Ovary (tissue), 9 donors: ENCODE results near the gene SIGLEC5. TPM values are rescaled to one million over a fixed set of nuclear protein-coding genes. Genes with fewer than 3 reads are reported as not detected.

Source experiments
- DNase-seq, 5 donors: peaks; one replicate each; pipeline ENCODE4 v3.0.0-alpha.2; 2019 to 2020
- H3K27ac ChIP-seq, 2 donors: fragments of 200-600 bp; one replicate each; pipeline versions ENCODE4 v1.5.1 to v1.8.0; 2019 to 2022
- H3K27me3 ChIP-seq: fragments of 200-600 bp; one replicate; pipeline ENCODE4 v1.8.0; 2022
- H3K36me3 ChIP-seq: fragments of 200-600 bp; sonication (generic); one replicate; pipeline ENCODE4 v1.5.1; 2019
- H3K4me1 ChIP-seq: one replicate; pipeline ENCODE4 v1.8.1; 2013; ENCODE audit warnings: mild to moderate bottlenecking, moderate library complexity; ENCODE audit not compliant: insufficient read depth
- H3K4me3 ChIP-seq: fragments of 200-600 bp; sonication (generic); one replicate; pipeline ENCODE4 v1.5.1; 2017
- H3K9me3 ChIP-seq, 2 donors: fragments of 200-600 bp in 1 of 2; sonication (generic) in 1 of 2; one replicate each; pipeline versions ENCODE4 v1.5.1 to v1.8.1; 2013 to 2019; ENCODE audit warnings: mild to moderate bottlenecking in 1 of 2, moderate library complexity in 1 of 2
- EP300 ChIP-seq: sonication (generic); formaldehyde crosslinking; IDR thresholded peaks from one replicate; pipeline ENCODE4 v1.6.1; 2017; ENCODE audit warnings: antibody characterized with exemption
- POLR2A ChIP-seq: fragments of 450-650 bp; IDR thresholded peaks from one replicate; pipeline ENCODE4 v1.6.1; 2017; ENCODE audit warnings: antibody characterized with exemption, mild to moderate bottlenecking, moderate library complexity
- WGBS, 3 donors: extraction: QIAGEN DNeasy Blood & Tissue Kit in 1 of 3; methylation state at CpG; one replicate each; pipeline versions ENCODE4 v1.1.5 to v1.1.7; 2013 to 2017; 5-methylcytosine and 5-hydroxymethylcytosine counted together
- intact Hi-C, 4 donors: fragments of 100-400 bp; cut with DNase I; formaldehyde crosslinking; loops; one replicate each; pipeline versions ENCODE4 v1.11.0 to v1.15.1; 2022 to 2023
- polyA plus RNA-seq, 2 donors: library from polyadenylated mRNA; stranded (reverse); fragments of 200-250 nt in 1 of 2; fragments of 350-450 nt in 1 of 2; fragmentation: Illumina TruSeq in 1 of 2; extraction: RNeasy Lipid Tissue Mini Kit (QIAGEN cat#74804) in 1 of 2; gene quantifications; one replicate each; pipeline ENCODE4 v1.2.3, GENCODE V29; 2013 to 2014
- total RNA-seq, 7 donors: library from RNA; depleted of rRNA in 2 of 7; stranded (reverse); fragments of >200 nt in 2 of 7; fragmentation: NEBNext Ultra II Directional in 3 of 7; extraction: Animal tissue kit (Norgen Biotek cat#: 25700) in 3 of 7; gene quantifications; one replicate each; pipeline versions ENCODE4 v1.1.0 to v1.2.4, GENCODE V29; 2016 to 2023
- TF ChIP-seq, protein P1 (sequence below), 3 donors: fragments of 450-650 bp in 2 of 3; fragments of 200-600 bp in 1 of 3; IDR thresholded peaks; one replicate each; pipeline versions ENCODE4 v1.5.1 to v1.8.0; 2016 to 2022; ENCODE audit warnings: antibody characterized with exemption in 3 of 3, mild to moderate bottlenecking in 1 of 3
- donor health status: DM: no; HTN: no; CAD: no; lungs with moderate emphysema.
- donor health status: DM: no; HTN: no; CAD: no.
- donor health status: Bipolar disorder and iron deficiency.
- donor health status: DM: yes; HTN: yes; CAD: no.
- donor health status: DM: no; HTN: no; CAD: no.
- donor health status: DM: yes; HTN: yes; CAD: no.

SIGLEC5 gene
- total and polyA plus RNA-seq, 9 donors: 0.13 to 0.69 (median 0.45) TPM; not detected in 4

DNA sequence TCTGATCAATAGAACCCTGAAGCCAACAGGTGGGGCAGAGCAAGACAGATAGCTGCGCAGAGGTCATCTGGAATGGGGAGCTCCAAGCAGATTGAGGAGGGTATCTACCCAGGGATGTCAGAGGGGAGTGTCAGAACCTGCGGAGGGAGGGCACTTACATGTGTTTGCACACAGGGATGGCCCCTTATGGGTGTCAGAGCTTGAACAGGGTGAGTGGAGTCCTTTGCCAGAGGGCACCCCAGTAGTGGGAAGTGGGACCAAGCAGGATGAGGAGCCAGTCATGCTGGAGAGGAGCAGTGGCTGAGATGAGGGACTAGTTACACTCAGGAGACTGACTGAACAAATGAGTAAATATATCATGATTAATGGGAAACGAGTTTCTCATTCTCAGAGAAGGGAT is 33.4 kb upstream of the SIGLEC5 start:
- no peaks in the 10 kb centered on the region for H3K36me3 ChIP-seq
- no peak for DNase-seq
- no peaks in the 10 kb centered on the region for H3K9me3 ChIP-seq
- no peaks in the 10 kb centered on the region for H3K27me3 ChIP-seq
- H3K4me3 ChIP-seq: no peak overlapping the region
- TF ChIP-seq, protein P1, sequence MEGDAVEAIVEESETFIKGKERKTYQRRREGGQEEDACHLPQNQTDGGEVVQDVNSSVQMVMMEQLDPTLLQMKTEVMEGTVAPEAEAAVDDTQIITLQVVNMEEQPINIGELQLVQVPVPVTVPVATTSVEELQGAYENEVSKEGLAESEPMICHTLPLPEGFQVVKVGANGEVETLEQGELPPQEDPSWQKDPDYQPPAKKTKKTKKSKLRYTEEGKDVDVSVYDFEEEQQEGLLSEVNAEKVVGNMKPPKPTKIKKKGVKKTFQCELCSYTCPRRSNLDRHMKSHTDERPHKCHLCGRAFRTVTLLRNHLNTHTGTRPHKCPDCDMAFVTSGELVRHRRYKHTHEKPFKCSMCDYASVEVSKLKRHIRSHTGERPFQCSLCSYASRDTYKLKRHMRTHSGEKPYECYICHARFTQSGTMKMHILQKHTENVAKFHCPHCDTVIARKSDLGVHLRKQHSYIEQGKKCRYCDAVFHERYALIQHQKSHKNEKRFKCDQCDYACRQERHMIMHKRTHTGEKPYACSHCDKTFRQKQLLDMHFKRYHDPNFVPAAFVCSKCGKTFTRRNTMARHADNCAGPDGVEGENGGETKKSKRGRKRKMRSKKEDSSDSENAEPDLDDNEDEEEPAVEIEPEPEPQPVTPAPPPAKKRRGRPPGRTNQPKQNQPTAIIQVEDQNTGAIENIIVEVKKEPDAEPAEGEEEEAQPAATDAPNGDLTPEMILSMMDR (IDR thresholded peaks at IDR 0.05): no peak
- TF ChIP-seq POLR2A: no peak
- no peak for TF ChIP-seq EP300
- intact Hi-C loops: no loop called here
- 43 to 61% (median 45%) methylated on average over 3 of the region's 3 CpGs for WGBS, 3 donors
- no peak overlapping the region for H3K27ac ChIP-seq
- no peaks in the 10 kb centered on the region for H3K4me1 ChIP-seq

DNA sequence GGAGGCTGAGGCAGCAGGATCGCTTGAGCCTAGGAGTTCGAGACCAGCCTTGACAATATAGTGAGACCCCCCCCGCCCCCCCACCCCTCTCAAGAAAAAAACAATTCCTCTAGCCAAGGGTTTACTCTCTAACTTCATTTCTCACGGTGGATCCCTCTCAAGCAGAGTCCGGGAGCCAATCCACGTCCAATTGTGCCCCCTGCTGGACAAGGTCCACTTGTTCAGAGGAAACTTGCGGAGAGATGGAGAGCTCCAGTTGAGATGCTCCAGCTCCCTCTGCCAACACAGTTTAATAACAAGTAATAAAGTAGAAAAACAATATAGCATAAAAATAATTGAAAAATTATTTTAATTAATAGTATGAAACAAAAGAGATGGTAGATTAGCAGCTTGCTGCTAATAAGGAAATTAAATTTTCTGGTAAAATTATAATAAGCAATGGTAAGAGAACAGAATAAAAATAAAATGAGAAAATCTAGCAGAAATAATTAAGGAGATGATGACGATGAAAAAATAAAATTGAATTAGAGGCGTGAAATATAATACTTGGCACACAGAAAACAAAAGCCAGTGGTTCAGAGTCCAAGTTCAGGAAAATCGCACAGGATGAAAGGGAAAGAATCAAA is 30.9 kb upstream of the SIGLEC5 start:
- TF ChIP-seq EP300 (no peak), POLR2A (no peak)
- TF ChIP-seq, protein P1 (IDR thresholded peaks at IDR 0.05): peak; percentile 25 to 39 (median 32)

DNA sequence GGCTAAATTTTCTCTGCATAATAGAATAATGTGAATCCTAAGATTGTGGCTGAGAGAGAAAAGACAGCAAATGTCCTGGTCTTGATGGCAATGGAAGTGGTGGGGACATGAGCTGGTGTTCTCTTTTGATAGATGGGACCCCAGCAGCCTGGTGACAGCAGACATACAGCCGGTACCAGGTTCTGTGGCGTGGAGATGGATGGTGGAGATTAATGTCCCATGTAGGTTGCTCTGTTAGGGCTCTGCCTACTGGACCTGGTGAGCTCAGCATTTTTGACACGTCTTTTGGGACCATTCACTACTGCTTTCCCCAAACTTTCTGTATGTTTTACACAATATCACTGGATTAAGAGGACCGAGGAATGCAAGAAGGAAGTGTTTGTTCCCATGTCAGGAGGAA is 24.6 kb upstream of the SIGLEC5 start:
- DNase-seq: no peak
- H3K4me3 ChIP-seq: no peak overlapping the region
- intact Hi-C loops: loop anchor here in 3 of 4 donors (5.0 to 10.0 kb wide), 5 partner anchors 180 to 317 kb away; partner anchors contain the start of genes CEACAM18 (in 1 of the 3) and VSIG10L (in 1 of the 3)
- no peak overlapping the region for H3K27ac ChIP-seq
- H3K36me3 ChIP-seq: no peaks in the 10 kb centered on the region
- no peaks in the 10 kb centered on the region for H3K9me3 ChIP-seq
- 55 to 56% (median 55%) methylated on average over 4 of the region's 4 CpGs for WGBS, 3 donors
- no peaks in the 10 kb centered on the region for H3K27me3 ChIP-seq
- TF ChIP-seq POLR2A: no peak
- TF ChIP-seq, protein P1 (IDR thresholded peaks at IDR 0.05): no peak
- no peak for TF ChIP-seq EP300
- H3K4me1 ChIP-seq: peaks cover 1% of the 10 kb centered on the region

More for the DNA sequence above, 30.9 kb upstream of the SIGLEC5 start:
- H3K36me3 ChIP-seq: no peaks in the 10 kb centered on the region
- H3K9me3 ChIP-seq: no peaks in the 10 kb centered on the region
- peaks cover 1% of the 10 kb centered on the region for H3K4me1 ChIP-seq
- peak; percentile 71 to 88 (median 80) for DNase-seq
- intact Hi-C loops: no loop called here
- no peak overlapping the region for H3K27ac ChIP-seq
- H3K4me3 ChIP-seq: no peak overlapping the region
- 8 to 10% (median 9%) methylated on average over 10 of the region's 10 CpGs for WGBS, 3 donors
- H3K27me3 ChIP-seq: no peaks in the 10 kb centered on the region

DNA sequence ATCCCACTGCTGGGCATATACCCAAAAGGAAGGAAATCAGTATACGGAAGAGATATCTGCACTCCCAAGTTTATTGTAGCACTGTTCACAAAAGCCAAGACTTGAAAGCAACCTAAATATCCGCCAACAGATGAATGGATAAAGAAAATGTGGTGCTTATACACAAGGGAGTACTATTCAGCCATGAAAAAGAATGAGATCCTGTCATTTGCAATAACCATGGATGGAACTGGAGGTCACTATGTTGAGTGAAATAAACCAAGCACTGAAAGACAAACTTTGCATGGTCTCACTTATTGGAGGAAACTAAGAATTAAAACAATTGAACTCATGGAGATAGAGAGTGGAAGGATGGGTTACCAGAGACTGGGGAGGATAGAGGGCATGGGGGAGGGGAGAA is 23.0 kb upstream of the SIGLEC5 start:
- H3K9me3 ChIP-seq: no peaks in the 10 kb centered on the region
- DNase-seq: no peak
- WGBS, 3 donors: 22 to 52% (median 38%) methylated on average over 2 of the region's 2 CpGs
- intact Hi-C loops: loop anchor here in 2 of 4 donors (10.0 kb wide), 2 partner anchors 178 to 188 kb away; partner anchors contain the start of gene CEACAM18 (in 1 of the 2)
- H3K4me1 ChIP-seq: peaks cover 1% of the 10 kb centered on the region
- no peaks in the 10 kb centered on the region for H3K27me3 ChIP-seq
- H3K4me3 ChIP-seq: no peak overlapping the region
- no peaks in the 10 kb centered on the region for H3K36me3 ChIP-seq
- H3K27ac ChIP-seq: no peak overlapping the region
- TF ChIP-seq, protein P1 (IDR thresholded peaks at IDR 0.05): no peak
- no peak for TF ChIP-seq POLR2A
- TF ChIP-seq EP300: no peak
